B cell (primary cell): Measurements from ENCODE around the gene SH3GL3. TPM values are rescaled to one million over a fixed set of nuclear protein-coding genes. Genes with fewer than 3 reads are reported as not detected.

ENCODE experiments used
- ATAC-seq: fragments of 200-7000 bp; cut with Tn5 transposase; one replicate; pipeline ENCODE4 v1.10.0; 2021; ENCODE audit warnings: low read depth, mild to moderate bottlenecking, moderate number of reproducible peaks, moderate library complexity
- CTCF ChIA-PET: fragments of 350-600 bp; sonication (Branson Sonifier 250); formaldehyde crosslinking; loops from one replicate; lab custom pipeline; 2021; ENCODE audit warnings: antibody characterized with exemption, inconsistent platforms; lab: Charles Lee
- POLR2A ChIA-PET: fragments of 350-600 bp; sonication (Branson Sonifier 250); formaldehyde crosslinking; loops from one replicate; lab custom pipeline; 2021; ENCODE audit warnings: antibody characterized with exemption; lab: Charles Lee
- DNase-seq: peaks from one replicate; pipeline ENCODE4 v3.0.0; 2013
- H2AFZ ChIP-seq: 2 replicates; pipeline ENCODE4 v1.6.1; 2012; ENCODE audit warnings: mild to moderate bottlenecking, low read depth, low read length; ENCODE audit not compliant: insufficient read depth, poor library complexity, severe bottlenecking
- H3K27ac ChIP-seq, 2 donors: 1 replicate in 1 of 2; 2 replicates in 1 of 2; pipeline ENCODE4 v1.5.1; 2012 to 2013; ENCODE audit warnings: low read length in 2 of 2, mild to moderate bottlenecking in 2 of 2, moderate library complexity in 1 of 2
- H3K27me3 ChIP-seq, 4 experiments: fragments of 200-600 bp in 1 of 4; sonication (generic) in 1 of 4; replicated peaks in 1 of 4; 1 replicate in 2 of 4; 2 replicates in 2 of 4; pipeline versions ENCODE4 v1.6.1 to v1.7.0; 2013 to 2016; ENCODE audit warnings: low read length in 3 of 4, mild to moderate bottlenecking in 2 of 4, mixed read lengths in 1 of 4, moderate library complexity in 1 of 4; ENCODE audit not compliant: insufficient read depth in 4 of 4, control insufficient read depth in 3 of 4; ENCODE audit errors: control extremely low read depth in 1 of 4
- H3K36me3 ChIP-seq, 2 experiments: replicated peaks in 1 of 2; 1 replicate in 1 of 2; 2 replicates in 1 of 2; pipeline versions ENCODE4 v1.6.1 to v1.7.1; 2013; ENCODE audit warnings: low read length in 1 of 2; ENCODE audit not compliant: insufficient read depth in 2 of 2, control insufficient read depth in 1 of 2; ENCODE audit errors: control extremely low read depth in 1 of 2, extremely low read depth in 1 of 2
- H3K4me1 ChIP-seq, 2 donors: fragments of 200-600 bp in 1 of 2; sonication (generic) in 1 of 2; 1 replicate in 1 of 2; 2 replicates in 1 of 2; pipeline versions ENCODE4 v1.5.1 to v1.6.1; 2013 to 2017; ENCODE audit warnings: low read length in 2 of 2; ENCODE audit not compliant: control insufficient read depth in 2 of 2, insufficient read depth in 2 of 2
- H3K4me2 ChIP-seq: replicated peaks from 2 replicates; pipeline ENCODE3; 2012; ENCODE audit warnings: mild to moderate bottlenecking, low read depth, low read length; ENCODE audit not compliant: poor library complexity, severe bottlenecking
- H3K4me3 ChIP-seq, 5 experiments: fragments of 200-600 bp in 1 of 5; sonication (generic) in 1 of 5; 1 replicate in 3 of 5; 2 replicates in 2 of 5; pipeline versions ENCODE4 v1.5.1 to v1.7.0; 2011 to 2016; ENCODE audit warnings: low read length in 4 of 5, mild to moderate bottlenecking in 4 of 5, low read depth in 2 of 5, control low read depth in 1 of 5, moderate library complexity in 1 of 5; ENCODE audit not compliant: insufficient read depth in 1 of 5; ENCODE audit errors: control extremely low read depth in 1 of 5, extremely low read depth in 1 of 5
- H3K79me2 ChIP-seq: fragments of 200-600 bp; sonication (generic); one replicate; pipeline ENCODE4 v1.6.0; 2016; ENCODE audit warnings: low read length; ENCODE audit not compliant: control insufficient read depth, insufficient read depth
- H3K9ac ChIP-seq: fragments of 200-600 bp; sonication (generic); 2 replicates; pipeline ENCODE4 v1.6.1; 2017; ENCODE audit warnings: mild to moderate bottlenecking, low read length, moderate library complexity
- H3K9me3 ChIP-seq, 3 donors: one replicate each; pipeline versions ENCODE4 v1.6.1 to v1.7.1; 2013; ENCODE audit warnings: low read length in 2 of 3; ENCODE audit not compliant: control insufficient read depth in 2 of 3, insufficient read depth in 1 of 3; ENCODE audit errors: control extremely low read depth in 1 of 3
- H4K20me1 ChIP-seq: 2 replicates; pipeline ENCODE4 v1.6.0; 2012; ENCODE audit warnings: mild to moderate bottlenecking, low read length; ENCODE audit not compliant: insufficient read depth, control insufficient read depth, poor library complexity, severe bottlenecking
- H3K27ac Mint-ChIP-seq: one replicate; pipeline ENCODE4 v1.8.0; 2021; ENCODE audit warnings: mixed read lengths
- H3K27me3 Mint-ChIP-seq: one replicate; pipeline ENCODE4 v1.8.0; 2021; ENCODE audit warnings: mixed read lengths
- H3K4me1 Mint-ChIP-seq: one replicate; pipeline ENCODE4 v1.8.0; 2021; ENCODE audit warnings: mixed read lengths
- H3K4me3 Mint-ChIP-seq: one replicate; pipeline ENCODE4 v1.8.0; 2021; ENCODE audit warnings: mixed read lengths
- H3K9me3 Mint-ChIP-seq: one replicate; pipeline ENCODE4 v1.8.0; 2022; ENCODE audit warnings: mixed read lengths; ENCODE audit not compliant: insufficient read depth
- CTCF ChIP-seq: fragments of 200-600 bp; IDR thresholded peaks from one replicate; pipeline ENCODE4 v1.8.0; 2022; ENCODE audit warnings: antibody characterized with exemption, mild to moderate bottlenecking
- EZH2 ChIP-seq: IDR thresholded peaks from 2 replicates; pipeline ENCODE4 v1.6.1; 2012; ENCODE audit warnings: borderline replicate concordance, low read depth, mild to moderate bottlenecking, moderate library complexity, low read length; ENCODE audit not compliant: insufficient read depth, poor library complexity, severe bottlenecking
- WGBS: methylation state at CpG from one replicate; pipeline ENCODE4 v1.1.5; 2013; ENCODE audit warnings: missing lambda C conversion rate; ENCODE audit not compliant: insufficient coverage; 5-methylcytosine and 5-hydroxymethylcytosine counted together
- intact Hi-C: fragments of 100-400 bp; cut with micrococcal nuclease; formaldehyde crosslinking; loops from one replicate; pipeline ENCODE4 v1.10.0; 2022
- polyA plus RNA-seq: library from polyadenylated mRNA; depleted of rRNA; stranded (reverse); fragments of >200 nt; gene quantifications from 2 replicates; pipeline ENCODE4 v1.2.3, GENCODE V29; 2012
- total RNA-seq, 2 donors: library from RNA; stranded (reverse); fragments of 120-200 nt in 1 of 2; gene quantifications; 1 replicate in 1 of 2; 2 replicates in 1 of 2; pipeline versions ENCODE4 v1.2.3 to v1.2.4, GENCODE V29; 2013 to 2022

SH3GL3 gene
- total and polyA plus RNA-seq, 2 donors (not counting 1 experiment from before 2014, with no cell fraction given) = not detected

GRCh38 chr15:83443076-83443847, 3.9 kb upstream of the SH3GL3 start:
- TF ChIP-seq EZH2 (no peak), CTCF (no peak)
- no peaks in the 10 kb centered on the region for H4K20me1 ChIP-seq
- ChIA-PET CTCF (no interaction called here), POLR2A (no interaction called here)
- Mint-ChIP-seq H3K27me3 (peaks cover 43% of the 10 kb centered on the region), H3K4me3 (no peak overlapping the region), H3K9me3 (no peaks in the 10 kb centered on the region), H3K27ac (no peak overlapping the region), H3K4me1 (peaks cover 9% of the 10 kb centered on the region)
- no peak overlapping the region for H3K4me2 ChIP-seq
- H3K27ac ChIP-seq = no peak overlapping the region
- intact Hi-C loops = no loop called here
- 100% methylated on average over 2 of the region's 5 CpGs for WGBS
- H2AFZ ChIP-seq = no peak overlapping the region
- no peaks in the 10 kb centered on the region for H3K79me2 ChIP-seq
- peaks cover 0 to 25% (median 6%) of the 10 kb centered on the region in 4 experiments for H3K27me3 ChIP-seq
- H3K9ac ChIP-seq = no peak overlapping the region
- no peaks in the 10 kb centered on the region for H3K36me3 ChIP-seq
- peaks cover 0 to 3% (median 0%) of the 10 kb centered on the region in 3 donors for H3K9me3 ChIP-seq
- H3K4me1 ChIP-seq = peaks cover 0 to 6% of the 10 kb centered on the region in 2 donors
- ATAC-seq (no peak), DNase-seq (no peak)
- H3K4me3 ChIP-seq = no peak overlapping the region

- H3K4me1 ChIP-seq = peaks cover 0 to 6% of the 10 kb centered on the region in 2 donors
- H3K4me3 Mint-ChIP-seq = no peak overlapping the region
- H3K27me3 ChIP-seq = peaks cover 0 to 31% (median 6%) of the 10 kb centered on the region in 4 experiments
- peaks cover 52% of the 10 kb centered on the region for H3K27me3 Mint-ChIP-seq
- H3K27ac ChIP-seq = no peak overlapping the region
- H4K20me1 ChIP-seq = no peaks in the 10 kb centered on the region
- H3K79me2 ChIP-seq = no peaks in the 10 kb centered on the region
- H3K4me1 Mint-ChIP-seq = peaks cover 9% of the 10 kb centered on the region
- H3K4me3 ChIP-seq = no peak overlapping the region
- no peak overlapping the region for H3K27ac Mint-ChIP-seq
- ChIA-PET POLR2A (no interaction called here), CTCF (no interaction called here)
- H3K9ac ChIP-seq = no peak overlapping the region
- TF ChIP-seq CTCF (no peak), EZH2 (no peak)
- H3K36me3 ChIP-seq = no peaks in the 10 kb centered on the region
- intact Hi-C loops = no loop called here
- H3K9me3 ChIP-seq = peaks cover 0 to 3% (median 0%) of the 10 kb centered on the region in 3 donors
- H3K4me2 ChIP-seq = no peak overlapping the region
- H3K9me3 Mint-ChIP-seq = no peaks in the 10 kb centered on the region
- ATAC-seq (no peak), DNase-seq (no peak)
- no peak overlapping the region for H2AFZ ChIP-seq
These were observed 2.2 kb upstream of the SH3GL3 start for GRCh38 chr15:83444936-83445335.
